GM12878 (cell line): ENCODE results near the gene MRPS14. TPM values are rescaled to one million over a fixed set of nuclear protein-coding genes. Genes with fewer than 3 reads are reported as not detected.

Experiments
- ATAC-seq: fragments of 200-7000 bp; cut with Tn5 transposase; 3 replicates; pipeline ENCODE4 v1.9.1; 2020; ENCODE audit warnings: mild to moderate bottlenecking, moderate library complexity
- BruUV-seq: library from RNA; stranded (reverse); fragments of 400-500 nt; replicated peaks from 2 replicates; lab custom pipeline; 2021; lab: Mats Ljungman, UMichigan
- CTCF ChIA-PET: fragments of 300-600 bp; sonication (Branson Sonifier 250); formaldehyde crosslinking; extraction: SDS; loops from one replicate; lab custom pipeline; 2021; ENCODE audit warnings: inconsistent platforms; lab: Yijun Ruan, JAX
- POLR2A ChIA-PET: fragments of 350-600 bp; formaldehyde crosslinking; extraction: SDS; loops from one replicate; lab custom pipeline; 2021; ENCODE audit warnings: inconsistent platforms; lab: Charles Lee
- RAD21 ChIA-PET: fragments of 300-600 bp; sonication (Branson Sonifier 250); formaldehyde crosslinking; loops from one replicate; lab custom pipeline; 2023; ENCODE audit warnings: antibody characterized with exemption; ENCODE audit not compliant: unreplicated experiment; lab: Charles Lee
- SMC1A ChIA-PET: fragments of 300-600 bp; sonication (Branson Sonifier 250); formaldehyde crosslinking; loops from one replicate; lab custom pipeline; 2023; ENCODE audit not compliant: unreplicated experiment, uncharacterized antibody; lab: Charles Lee
- DNase-seq: peaks from one replicate; pipeline ENCODE4 v3.0.0-alpha.2; 2011; ENCODE audit warnings: low read depth, low spot score
- FAIRE-seq: peaks from 3 replicates; lab custom pipeline; 2011; peaks lifted over from hg19 to GRCh38; lab: Jason Lieb, UNC
- H2AFZ ChIP-seq: 2 replicates; pipeline ENCODE4 v1.6.0; 2011; ENCODE audit warnings: low read depth, low read length, control low read depth; ENCODE audit not compliant: control insufficient read depth
- H3K27ac ChIP-seq: 2 replicates; pipeline ENCODE4 v1.5.1; 2011; ENCODE audit warnings: control low read depth; ENCODE audit not compliant: control insufficient read depth, insufficient read depth
- H3K27me3 ChIP-seq, 2 experiments: replicated peaks in 1 of 2; 2 replicates each; pipeline versions ENCODE4 v1.6.0 to v1.6.1; 2011; ENCODE audit warnings: low read length in 1 of 2; ENCODE audit not compliant: control insufficient read depth in 2 of 2, insufficient read depth in 2 of 2
- H3K36me3 ChIP-seq, 2 experiments: 2 replicates each; pipeline ENCODE4 v1.5.1; 2011; ENCODE audit warnings: low read length in 1 of 2; ENCODE audit not compliant: control insufficient read depth in 2 of 2, insufficient read depth in 2 of 2
- H3K4me1 ChIP-seq: 2 replicates; pipeline ENCODE4 v1.6.1; 2011; ENCODE audit warnings: mild to moderate bottlenecking, low read length, moderate library complexity, mixed read lengths; ENCODE audit not compliant: control insufficient read depth, insufficient read depth
- H3K4me2 ChIP-seq: 2 replicates; pipeline ENCODE4 v1.6.0; 2011; ENCODE audit warnings: control low read depth; ENCODE audit not compliant: control insufficient read depth, insufficient read depth
- H3K4me3 ChIP-seq: fragments of 200-600 bp; sonication (generic); 2 replicates; pipeline ENCODE4 v1.5.1; 2016
- H3K79me2 ChIP-seq: 2 replicates; pipeline ENCODE4 v1.6.0; 2011; ENCODE audit warnings: low read length; ENCODE audit not compliant: control insufficient read depth, insufficient read depth
- H3K9ac ChIP-seq: 2 replicates; pipeline ENCODE4 v1.8.0; 2011; ENCODE audit warnings: low read length, control low read depth, mixed read lengths; ENCODE audit not compliant: control insufficient read depth, insufficient read depth
- H3K9me3 ChIP-seq: replicated peaks from 3 replicates; pipeline ENCODE4 v1.5.1; 2011; ENCODE audit warnings: mild to moderate bottlenecking, low read length; ENCODE audit not compliant: control insufficient read depth, insufficient read depth
- H4K20me1 ChIP-seq: 2 replicates; pipeline ENCODE4 v1.6.0; 2011; ENCODE audit not compliant: control insufficient read depth, insufficient read depth
- CHD4 ChIP-seq: fragments of 200-600 bp; sonication (generic); IDR thresholded peaks from 2 replicates; pipeline ENCODE4 v1.6.1; 2016; ENCODE audit warnings: mild to moderate bottlenecking
- EP300 ChIP-seq, 2 experiments: fragments of 150-350 bp in 1 of 2; IDR thresholded peaks; 2 replicates each; pipeline ENCODE4 v1.6.1; 2011 to 2012; ENCODE audit warnings: low read depth in 2 of 2, low read length in 2 of 2, borderline replicate concordance in 1 of 2, improper control_type of control experiment in 1 of 2, inconsistent platforms in 1 of 2; ENCODE audit not compliant: control insufficient read depth in 1 of 2
- ETV6 ChIP-seq, 2 experiments: fragments of 450-650 bp in 1 of 2; IDR thresholded peaks in 1 of 2; conservative IDR thresholded peaks in 1 of 2; 2 replicates each; pipeline ENCODE4 v1.6.1; 2014; ENCODE audit warnings: antibody characterized with exemption in 1 of 2, borderline replicate concordance in 1 of 2, low read depth in 1 of 2, mild to moderate bottlenecking in 1 of 2, moderate library complexity in 1 of 2
- FOXM1 ChIP-seq: IDR thresholded peaks from 2 replicates; pipeline ENCODE4 v1.6.1; 2012; ENCODE audit warnings: low read depth, mild to moderate bottlenecking, inconsistent platforms, low read length, moderate library complexity
- HSF1 ChIP-seq: fragments of 150-350 bp; IDR thresholded peaks from 2 replicates; pipeline ENCODE4 v1.6.1; 2014; ENCODE audit warnings: mild to moderate bottlenecking, low read depth, low read length
- KLF5 ChIP-seq: fragments of 450-650 bp; IDR thresholded peaks from 2 replicates; pipeline ENCODE4 v1.6.1; 2014; ENCODE audit warnings: mild to moderate bottlenecking; ENCODE audit not compliant: partially characterized antibody
- MEF2B ChIP-seq: fragments of 450-650 bp; IDR thresholded peaks from 2 replicates; pipeline ENCODE4 v1.6.1; 2018; ENCODE audit warnings: mild to moderate bottlenecking, moderate library complexity; ENCODE audit not compliant: partially characterized antibody, poor library complexity, severe bottlenecking
- MYB ChIP-seq: fragments of 150-350 bp; IDR thresholded peaks from 2 replicates; pipeline ENCODE4 v1.6.1; 2014; ENCODE audit warnings: mild to moderate bottlenecking, low read depth, low read length, borderline replicate concordance
- NKRF ChIP-seq: fragments of 450-650 bp; conservative IDR thresholded peaks from 2 replicates; pipeline ENCODE4 v1.6.1; 2017; ENCODE audit warnings: mild to moderate bottlenecking, moderate library complexity
- NR2F1 ChIP-seq: fragments of 450-650 bp; conservative IDR thresholded peaks from 2 replicates; pipeline ENCODE4 v1.6.1; 2017; ENCODE audit warnings: mild to moderate bottlenecking
- PML ChIP-seq: IDR thresholded peaks from 2 replicates; pipeline ENCODE4 v1.6.1; 2012; ENCODE audit warnings: low read length, inconsistent platforms
- POLR2AphosphoS2 ChIP-seq: IDR thresholded peaks from 2 replicates; pipeline ENCODE4 v1.6.1; 2011; ENCODE audit warnings: low read depth, mild to moderate bottlenecking, low read length, improper control_type of control experiment, moderate library complexity
- TCF7 ChIP-seq: IDR thresholded peaks from 2 replicates; pipeline ENCODE4 v1.6.1; 2014; ENCODE audit warnings: antibody characterized with exemption, borderline replicate concordance
- WRNIP1 ChIP-seq: IDR thresholded peaks from 2 replicates; pipeline ENCODE4 v1.6.1; 2011; ENCODE audit warnings: low read depth, low read length, improper control_type of control experiment, borderline replicate concordance
- WGBS: methylation state at CpG from one replicate; pipeline ENCODE4 v1.1.6; 2016; ENCODE audit warnings: low lambda C conversion rate; ENCODE audit not compliant: insufficient replicate concordance, insufficient coverage; ENCODE audit errors: missing lambda C conversion rate; 5-methylcytosine and 5-hydroxymethylcytosine counted together
- in situ Hi-C: fragments of 300-500 bp; cut with MboI; formaldehyde crosslinking; loops from 9 replicates; pipeline ENCODE4 v1.14.3; 2018; ENCODE audit warnings: mixed read lengths
- intact Hi-C: fragments of 100-400 bp; cut with micrococcal nuclease; formaldehyde crosslinking; loops from one replicate; pipeline ENCODE4 v1.14.2; 2022; ENCODE audit not compliant: unreplicated experiment
- polyA plus RNA-seq, 11 experiments: library from polyadenylated mRNA; depleted of rRNA in 4 of 11; unstranded in 6 of 11; stranded (reverse) in 5 of 11; fragments of >200 nt; fragmentation: Nextera tagmentation in 4 of 11; fragmentation: Illumina TruSeq in 1 of 11; extraction: Ambion mirVana in 4 of 11; extraction: Trizol in 1 of 11; gene quantifications; 1 replicate in 1 of 11; 2 replicates in 10 of 11; pipeline versions ENCODE4 v1.2.1 to v1.2.3, GENCODE V29; 2011 to 2016; ENCODE audit warnings: inconsistent platforms in 2 of 11, missing spikeins in 2 of 11, low read depth in 1 of 11
- total RNA-seq, 4 experiments: library from RNA; depleted of rRNA in 3 of 4; stranded (reverse); fragments of >200 nt in 3 of 4; fragmentation: Illumina TruSeq in 1 of 4; extraction: Trizol in 1 of 4; gene quantifications; 2 replicates each; pipeline versions ENCODE4 v1.2.1 to v1.2.3, GENCODE V29; 2013 to 2021

MRPS14 gene
- total and polyA plus RNA-seq, 10 of the 15 experiments (the other 5 are each of a cell fraction or from before 2014, with no cell fraction given): 31.1 to 224 (median 50.4) TPM

- no peak for TF ChIP-seq HSF1
- no peak for TF ChIP-seq TCF7
- no peak for TF ChIP-seq ETV6 (conservative IDR thresholded peaks at IDR 0.05 in 1 of 2, IDR thresholded peaks at IDR 0.05 in 1 of 2; ENCODE audit: borderline replicate concordance in 1 of 2, low read depth in 1 of 2)
- TF ChIP-seq PML: no peak
- no peak for TF ChIP-seq MEF2B
- no peak for TF ChIP-seq CHD4
- no peak for TF ChIP-seq EP300 (IDR thresholded peaks at IDR 0.05; ENCODE audit: borderline replicate concordance in 1 of 2, control insufficient read depth in 1 of 2, low read depth in 2 of 2, low read length in 2 of 2)
- no peak for TF ChIP-seq WRNIP1
- TF ChIP-seq FOXM1: no peak
Measured at GRCh38 chr1:175013445-175013844, 9.8 kb downstream of the MRPS14 start (continued).

GRCh38 chr1:175009532-175009931 is 13.7 kb downstream of the MRPS14 start:
- Histone ChIP-seq H3K4me2 (no peak overlapping the region), H3K27ac (no peak overlapping the region), H3K9ac (no peak overlapping the region), H3K4me1 (no peaks in the 10 kb centered on the region; the same call in 1 of the 2 replicates), H3K79me2 (peaks cover 29% of the 10 kb centered on the region), H4K20me1 (no peaks in the 10 kb centered on the region), H3K4me3 (no peak overlapping the region), H3K36me3 (peaks cover 1 to 42% of the 10 kb centered on the region in 2 experiments; a peak in 3 of 4 replicates), H2AFZ (no peak overlapping the region), H3K27me3 (no peaks in the 10 kb centered on the region), H3K9me3 (no peaks in the 10 kb centered on the region)
- in situ Hi-C loops: no loop called here
- ChIA-PET RAD21 (no interaction called here), CTCF (no interaction called here), POLR2A (no interaction called here), SMC1A (no interaction called here)
- DNase-seq (no peak), ATAC-seq (no peak), FAIRE-seq (no peak)
- intact Hi-C loops: no loop called here
- WGBS: 93% methylated on average over 10 of the region's 10 CpGs
- no peak for TF ChIP-seq NKRF
- no peak for TF ChIP-seq KLF5
- TF ChIP-seq NR2F1: no peak
- TF ChIP-seq MYB: no peak
- TF ChIP-seq POLR2AphosphoS2: no peak
- TF ChIP-seq TCF7: no peak
- no TSS peak for BruUV-seq
